Transverse colon (tissue), 4 donors: ENCODE data around the gene MEIS2.

Experiments
- EP300 ChIP-seq: sonication (generic); formaldehyde crosslinking; IDR thresholded peaks from one replicate; pipeline ENCODE4 v1.6.1; 2017; ENCODE audit warnings: antibody characterized with exemption, low read depth
- POLR2A ChIP-seq: fragments of 450-650 bp; IDR thresholded peaks from one replicate; pipeline ENCODE4 v1.6.1; 2016; ENCODE audit warnings: antibody characterized with exemption, mild to moderate bottlenecking, moderate library complexity
- POLR2AphosphoS5 ChIP-seq, 3 donors: sonication (generic); formaldehyde crosslinking; IDR thresholded peaks; one replicate each; pipeline ENCODE4 v1.6.1; 2016; ENCODE audit warnings: antibody characterized with exemption in 3 of 3
- TF ChIP-seq, protein P1 (sequence below), 5 experiments: fragments of 200-600 bp in 3 of 5; fragments of 450-650 bp in 2 of 5; sonication (generic) in 3 of 5; IDR thresholded peaks; 1 replicate in 2 of 5; 2 replicates in 3 of 5; pipeline ENCODE4 v1.5.1; 2016 to 2017; ENCODE audit warnings: antibody characterized with exemption in 5 of 5, inconsistent platforms in 3 of 5, mild to moderate bottlenecking in 2 of 5, moderate library complexity in 1 of 5

DNA sequence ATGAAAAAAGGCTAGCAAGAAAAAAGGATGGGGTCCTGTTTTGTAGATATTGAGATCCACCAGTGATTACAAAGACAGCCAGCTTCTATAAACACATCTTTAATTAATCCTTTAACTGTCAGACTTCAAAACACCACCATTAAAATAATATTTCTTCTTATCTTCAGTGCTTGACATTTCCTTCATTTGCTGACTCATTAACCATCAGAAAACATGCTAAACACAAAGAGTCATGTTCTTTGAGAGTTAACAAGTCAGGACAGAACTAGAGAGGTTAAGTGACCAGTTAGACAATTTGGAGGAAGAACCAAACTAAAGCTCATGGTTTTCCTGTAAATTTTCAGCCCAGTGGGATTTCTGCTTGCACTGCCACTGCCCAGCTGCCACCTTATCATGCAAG is 111.4 kb downstream of the MEIS2 start:
- TF ChIP-seq, protein P1, sequence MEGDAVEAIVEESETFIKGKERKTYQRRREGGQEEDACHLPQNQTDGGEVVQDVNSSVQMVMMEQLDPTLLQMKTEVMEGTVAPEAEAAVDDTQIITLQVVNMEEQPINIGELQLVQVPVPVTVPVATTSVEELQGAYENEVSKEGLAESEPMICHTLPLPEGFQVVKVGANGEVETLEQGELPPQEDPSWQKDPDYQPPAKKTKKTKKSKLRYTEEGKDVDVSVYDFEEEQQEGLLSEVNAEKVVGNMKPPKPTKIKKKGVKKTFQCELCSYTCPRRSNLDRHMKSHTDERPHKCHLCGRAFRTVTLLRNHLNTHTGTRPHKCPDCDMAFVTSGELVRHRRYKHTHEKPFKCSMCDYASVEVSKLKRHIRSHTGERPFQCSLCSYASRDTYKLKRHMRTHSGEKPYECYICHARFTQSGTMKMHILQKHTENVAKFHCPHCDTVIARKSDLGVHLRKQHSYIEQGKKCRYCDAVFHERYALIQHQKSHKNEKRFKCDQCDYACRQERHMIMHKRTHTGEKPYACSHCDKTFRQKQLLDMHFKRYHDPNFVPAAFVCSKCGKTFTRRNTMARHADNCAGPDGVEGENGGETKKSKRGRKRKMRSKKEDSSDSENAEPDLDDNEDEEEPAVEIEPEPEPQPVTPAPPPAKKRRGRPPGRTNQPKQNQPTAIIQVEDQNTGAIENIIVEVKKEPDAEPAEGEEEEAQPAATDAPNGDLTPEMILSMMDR (IDR thresholded peaks at IDR 0.05) = no peak
- no peak for TF ChIP-seq POLR2A
- TF ChIP-seq EP300 = no peak
- no peak for TF ChIP-seq POLR2AphosphoS5 (IDR thresholded peaks at IDR 0.05)
